ENCODE data around the gene TMF1.

Gene TMF1, protein sequence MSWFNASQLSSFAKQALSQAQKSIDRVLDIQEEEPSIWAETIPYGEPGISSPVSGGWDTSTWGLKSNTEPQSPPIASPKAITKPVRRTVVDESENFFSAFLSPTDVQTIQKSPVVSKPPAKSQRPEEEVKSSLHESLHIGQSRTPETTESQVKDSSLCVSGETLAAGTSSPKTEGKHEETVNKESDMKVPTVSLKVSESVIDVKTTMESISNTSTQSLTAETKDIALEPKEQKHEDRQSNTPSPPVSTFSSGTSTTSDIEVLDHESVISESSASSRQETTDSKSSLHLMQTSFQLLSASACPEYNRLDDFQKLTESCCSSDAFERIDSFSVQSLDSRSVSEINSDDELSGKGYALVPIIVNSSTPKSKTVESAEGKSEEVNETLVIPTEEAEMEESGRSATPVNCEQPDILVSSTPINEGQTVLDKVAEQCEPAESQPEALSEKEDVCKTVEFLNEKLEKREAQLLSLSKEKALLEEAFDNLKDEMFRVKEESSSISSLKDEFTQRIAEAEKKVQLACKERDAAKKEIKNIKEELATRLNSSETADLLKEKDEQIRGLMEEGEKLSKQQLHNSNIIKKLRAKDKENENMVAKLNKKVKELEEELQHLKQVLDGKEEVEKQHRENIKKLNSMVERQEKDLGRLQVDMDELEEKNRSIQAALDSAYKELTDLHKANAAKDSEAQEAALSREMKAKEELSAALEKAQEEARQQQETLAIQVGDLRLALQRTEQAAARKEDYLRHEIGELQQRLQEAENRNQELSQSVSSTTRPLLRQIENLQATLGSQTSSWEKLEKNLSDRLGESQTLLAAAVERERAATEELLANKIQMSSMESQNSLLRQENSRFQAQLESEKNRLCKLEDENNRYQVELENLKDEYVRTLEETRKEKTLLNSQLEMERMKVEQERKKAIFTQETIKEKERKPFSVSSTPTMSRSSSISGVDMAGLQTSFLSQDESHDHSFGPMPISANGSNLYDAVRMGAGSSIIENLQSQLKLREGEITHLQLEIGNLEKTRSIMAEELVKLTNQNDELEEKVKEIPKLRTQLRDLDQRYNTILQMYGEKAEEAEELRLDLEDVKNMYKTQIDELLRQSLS

DNA sequence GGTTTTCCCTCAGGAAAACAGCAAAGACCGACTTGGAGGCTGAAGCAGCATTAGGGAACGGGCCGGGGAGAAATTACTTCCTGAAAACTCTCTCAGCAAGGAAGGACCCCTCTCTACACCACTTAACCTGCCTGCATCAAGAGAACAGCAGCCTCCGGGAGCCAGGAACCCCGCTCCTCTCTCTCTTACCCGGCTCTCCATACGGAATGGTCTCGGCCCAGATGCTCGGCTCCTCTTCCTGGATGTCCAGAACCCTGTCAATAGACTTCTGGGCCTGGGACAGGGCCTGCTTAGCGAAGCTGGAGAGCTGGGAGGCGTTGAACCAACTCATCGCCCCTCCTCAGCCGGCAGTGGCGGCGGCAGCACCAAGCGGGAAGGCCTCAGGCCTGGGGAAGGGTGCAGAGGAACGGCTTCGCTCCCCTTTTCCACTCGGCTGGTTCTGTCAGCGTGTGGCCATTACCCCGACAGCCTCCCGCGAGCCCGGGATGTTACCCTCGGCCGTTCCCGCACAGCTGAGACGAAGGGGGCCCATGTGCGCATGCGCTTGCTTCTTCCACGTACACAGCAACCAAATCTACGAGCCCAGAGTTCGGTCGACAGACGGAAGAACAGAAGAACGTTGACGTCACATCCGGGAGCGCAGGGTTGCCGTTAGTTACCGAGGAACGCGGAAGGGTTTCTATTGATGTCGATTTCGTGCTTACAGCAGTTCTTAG, at the start of gene TMF1:
TSS of gene TMF1 (minus strand) at position 578 of the 716 bp plus-strand sequence. CDS start at position 331, 247 bp downstream.
- peak; percentile 47 for DNase-seq

DNA sequence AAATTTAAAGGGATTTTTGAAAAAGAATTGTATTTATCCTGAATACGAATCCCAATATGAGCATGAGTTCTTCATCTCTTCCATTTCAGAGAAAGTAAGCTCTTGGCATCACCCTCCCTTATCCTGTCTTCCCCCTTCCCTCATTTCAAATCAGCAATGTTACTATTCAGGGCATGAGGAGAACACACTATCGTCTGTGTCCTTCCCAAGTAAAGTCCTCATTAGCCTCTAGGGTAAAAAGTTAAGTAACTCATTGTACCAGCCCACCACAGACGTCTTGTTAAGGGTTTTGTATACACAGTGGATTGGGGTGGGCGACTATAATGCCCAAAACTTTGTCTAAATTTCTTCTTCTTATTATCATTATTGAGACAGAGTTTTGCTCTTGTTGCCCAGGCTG, 47.4 kb upstream of the TMF1 start:
- no peak for DNase-seq

DNA sequence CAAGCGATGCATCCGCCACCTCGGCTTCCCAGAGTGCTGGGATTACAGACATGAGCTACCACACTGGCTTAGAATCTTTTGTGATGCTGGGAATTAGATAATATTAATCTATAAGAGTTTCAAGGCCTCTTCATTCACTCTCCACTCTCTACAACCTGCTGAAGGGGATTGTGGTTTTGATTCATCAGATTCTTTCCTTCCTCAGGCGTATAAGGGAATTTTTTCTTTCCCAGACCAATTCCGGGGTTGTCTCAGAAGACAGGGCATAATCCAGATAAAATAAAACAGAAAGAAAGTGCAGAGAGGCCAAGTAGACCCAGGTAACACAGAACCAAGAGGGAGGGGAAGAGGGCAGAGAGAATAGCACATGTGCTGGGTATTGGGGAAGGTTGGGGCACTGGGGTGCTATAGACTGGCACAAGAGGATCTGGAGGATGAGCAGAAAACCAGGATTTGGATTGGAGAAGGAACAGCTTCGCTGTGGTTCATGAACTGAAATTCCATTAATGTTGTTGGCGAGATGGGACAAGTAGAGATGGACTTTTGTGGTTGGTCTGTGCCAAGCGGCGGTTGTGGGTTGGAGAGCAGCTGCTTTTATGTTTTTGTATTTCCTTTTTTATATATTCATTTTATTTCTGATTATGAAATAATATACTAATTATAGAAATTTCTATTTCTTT, 45.4 kb upstream of the TMF1 start:
- DNase-seq = no peak

DNA sequence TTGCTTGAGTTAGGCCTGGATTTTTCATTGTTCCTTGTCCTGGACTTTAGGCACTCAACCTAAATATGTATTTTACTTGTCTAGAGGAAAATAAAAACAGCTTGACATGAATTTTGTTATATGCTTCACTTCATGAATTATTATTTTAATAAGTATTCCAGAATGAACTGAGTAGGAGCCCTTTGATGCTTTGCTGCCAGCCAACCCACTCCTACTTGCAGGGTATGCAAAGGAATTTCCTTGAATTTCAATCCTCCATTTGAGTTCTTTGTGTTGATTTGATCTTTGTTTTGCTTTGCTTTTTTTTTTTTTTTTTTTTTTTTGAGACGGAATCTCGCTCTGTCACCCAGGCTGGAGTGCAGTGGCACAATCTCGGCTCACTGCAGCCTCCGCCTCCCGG, 44.2 kb upstream of the TMF1 start:
- no peak for DNase-seq

DNA sequence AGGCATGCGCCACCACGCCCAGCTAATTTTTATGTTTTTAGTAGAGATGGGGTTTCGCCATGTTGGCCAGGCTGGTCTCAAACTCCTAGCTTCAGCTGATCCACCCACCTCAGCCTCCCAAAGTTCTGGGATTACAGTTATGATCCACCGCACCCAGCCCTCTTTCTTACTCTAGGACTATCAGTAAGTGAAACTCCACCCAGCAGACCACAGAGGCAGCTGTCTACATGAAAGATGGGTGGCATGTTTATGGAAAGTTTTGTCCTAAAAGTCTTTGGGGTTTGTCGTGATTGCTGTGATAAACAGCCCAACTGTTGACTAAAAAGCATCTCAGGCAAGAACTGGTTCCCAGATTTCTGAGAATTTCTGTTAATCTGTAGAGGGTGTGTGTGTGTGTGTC, 43.5 kb upstream of the TMF1 start:
- DNase-seq = no peak

DNA sequence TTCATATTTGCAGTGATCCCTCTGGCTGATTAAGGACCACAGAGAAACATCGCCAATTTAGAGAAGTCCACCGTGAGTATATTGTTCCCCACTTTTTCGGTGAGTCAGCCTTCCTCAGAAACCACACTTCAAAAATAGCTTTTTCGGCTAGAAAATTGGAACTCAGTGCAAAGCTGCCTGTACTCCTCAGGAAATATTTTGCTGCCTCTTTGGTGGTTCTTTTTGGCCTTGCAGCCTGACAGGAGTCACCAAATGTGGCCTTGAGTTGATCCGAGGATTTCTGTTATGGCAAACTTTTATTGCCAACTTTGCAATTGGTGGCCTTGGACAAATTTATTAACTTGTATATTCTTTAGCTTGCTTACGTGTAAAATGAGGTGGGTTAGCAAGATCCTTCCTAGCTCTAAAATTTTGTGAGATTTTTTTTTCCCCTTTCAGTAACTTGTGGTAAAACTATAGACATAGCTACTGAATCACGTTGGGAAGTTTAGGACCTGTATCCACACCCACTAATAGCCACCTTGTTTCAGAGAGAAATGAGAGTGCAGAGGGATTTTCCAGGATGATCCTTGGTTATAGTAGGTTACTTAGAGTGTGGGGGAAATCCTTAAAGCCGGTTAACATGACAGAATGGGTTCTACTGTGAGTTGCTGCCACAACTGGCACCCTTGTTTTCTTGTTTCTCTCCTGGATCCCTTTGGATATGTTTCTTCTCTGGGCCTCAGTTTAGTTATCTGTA, 42.5 kb upstream of the TMF1 start:
- DNase-seq = no peak

DNA sequence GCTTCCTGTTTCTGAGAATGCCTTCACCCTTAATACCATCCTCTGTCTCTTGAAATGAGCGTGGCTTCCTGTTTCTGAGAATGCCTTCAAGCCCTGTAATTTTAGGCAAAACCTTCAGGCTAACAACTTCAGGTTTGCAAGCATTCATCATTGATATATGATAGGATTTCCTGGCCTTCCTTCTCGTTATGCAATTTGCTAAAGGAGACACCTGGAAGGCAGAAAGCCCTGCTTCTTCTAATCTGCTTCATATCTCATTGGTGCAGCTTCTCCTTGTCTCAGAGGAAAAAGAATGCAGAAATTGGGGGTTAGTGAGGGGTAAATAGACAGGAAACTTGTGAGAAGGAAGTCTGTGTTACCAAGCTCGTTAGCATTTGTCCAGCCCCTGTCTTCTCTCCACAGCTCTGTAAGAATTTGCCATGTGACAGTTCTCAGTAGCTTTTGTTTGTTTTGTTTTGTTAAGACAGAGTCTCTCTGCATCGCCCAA, 39.9 kb upstream of the TMF1 start:
- no peak for DNase-seq

DNA sequence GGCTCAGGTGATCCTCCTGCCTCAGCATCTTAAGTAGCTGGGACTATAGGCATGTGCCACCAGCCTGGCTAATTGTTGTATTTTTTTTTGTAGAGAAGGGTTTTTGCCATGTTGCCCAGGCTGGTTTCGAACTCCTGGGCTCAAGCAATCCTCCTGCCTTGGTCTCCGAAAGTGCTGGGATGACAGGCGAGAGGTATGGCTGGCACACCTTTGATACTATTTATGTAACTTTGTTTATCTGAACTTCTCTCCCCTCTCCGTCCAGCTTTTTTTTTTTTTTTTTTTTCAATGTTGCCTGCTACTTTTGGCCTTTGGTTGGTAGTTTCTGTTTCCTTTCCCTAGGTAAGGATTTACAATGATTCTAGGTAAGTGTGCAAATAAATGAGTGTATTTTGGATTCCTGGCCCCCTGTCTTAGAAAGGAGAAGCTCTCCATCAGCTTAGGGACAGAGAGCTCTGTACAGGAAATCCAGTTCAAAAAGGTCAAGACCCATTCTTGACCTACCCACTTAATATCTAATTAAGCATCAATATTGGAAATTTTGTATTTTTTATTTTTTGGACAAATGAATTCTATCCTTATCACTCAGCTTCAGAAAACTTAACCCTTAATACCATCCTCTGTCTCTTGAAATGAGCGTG, 39.4 kb upstream of the TMF1 start:
- no peak for DNase-seq

DNA sequence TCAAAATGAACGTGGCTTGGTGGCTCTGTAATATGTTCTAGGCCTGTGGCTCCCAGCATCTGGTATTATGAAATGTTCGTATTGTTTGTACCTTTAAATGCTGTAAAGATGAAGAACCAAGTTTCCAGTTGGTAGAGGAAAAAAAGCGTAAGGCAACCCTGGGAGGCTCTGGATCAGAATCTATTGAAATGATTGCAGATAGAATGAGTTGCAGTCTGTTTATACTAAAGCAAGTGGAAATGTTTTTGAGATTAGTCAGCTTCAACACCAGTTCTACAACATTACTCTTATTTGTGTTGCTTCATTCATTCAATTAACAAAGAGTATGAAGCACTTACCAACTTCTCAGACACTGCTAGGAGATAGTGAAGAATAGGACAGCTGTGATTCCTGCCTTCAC, 37.9 kb upstream of the TMF1 start:
- no peak for DNase-seq

DNA sequence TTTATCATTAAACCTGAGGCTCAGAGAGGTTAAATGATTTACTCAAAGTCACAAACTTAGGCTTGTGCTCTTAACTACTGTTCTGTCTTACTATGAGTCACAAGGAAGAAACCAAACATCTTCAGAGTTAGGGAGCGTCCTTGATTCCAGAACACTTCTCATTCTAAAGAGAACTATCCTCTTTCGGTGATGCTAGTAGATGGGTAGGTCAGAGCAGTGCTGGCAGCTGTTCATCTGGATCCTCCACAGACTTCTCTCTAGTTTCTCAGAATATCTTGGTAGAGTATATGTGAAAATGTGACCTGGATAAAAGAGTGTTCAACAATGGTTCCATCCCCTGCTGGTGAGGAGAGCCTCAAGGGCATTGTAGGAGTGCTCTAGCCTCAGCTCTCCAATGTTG, 35.9 kb upstream of the TMF1 start:
- DNase-seq = no peak

DNA sequence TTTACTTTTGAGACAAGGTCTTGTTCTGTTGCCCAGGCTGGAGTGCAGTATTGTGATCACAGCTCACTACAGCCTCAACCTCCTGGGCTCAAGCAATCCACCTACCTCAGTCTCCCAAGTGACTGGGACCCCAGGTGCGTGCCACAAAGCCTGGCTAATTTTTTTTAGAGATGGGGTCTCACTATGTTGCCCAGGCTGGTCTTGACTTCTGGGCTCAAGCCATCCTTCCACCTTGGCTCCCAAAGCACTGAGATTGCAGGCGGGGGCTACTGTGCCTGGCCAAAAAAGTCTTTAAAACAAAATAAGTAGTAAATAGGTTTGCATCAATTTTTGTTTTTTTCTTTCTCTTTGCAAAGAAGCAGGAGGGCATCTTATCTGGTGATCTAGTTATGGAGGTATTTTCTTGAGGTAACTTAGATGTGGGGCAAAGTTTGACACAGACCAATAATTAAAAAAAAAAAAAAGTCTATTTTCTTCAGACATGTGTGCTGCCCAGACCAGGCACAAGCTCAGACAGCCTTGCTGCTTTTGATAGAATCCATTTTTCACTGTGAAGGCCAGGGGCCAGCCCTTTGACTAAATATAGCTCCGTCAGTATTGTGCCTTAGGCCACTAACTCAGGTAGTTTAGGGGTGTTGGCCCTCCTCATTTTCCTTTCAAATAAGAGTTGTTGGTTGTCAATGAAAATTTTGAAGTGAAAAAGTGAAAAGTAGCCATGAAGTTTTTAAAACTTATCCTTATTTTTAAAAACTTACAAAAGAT, 35.1 kb upstream of the TMF1 start:
- DNase-seq = no peak

DNA sequence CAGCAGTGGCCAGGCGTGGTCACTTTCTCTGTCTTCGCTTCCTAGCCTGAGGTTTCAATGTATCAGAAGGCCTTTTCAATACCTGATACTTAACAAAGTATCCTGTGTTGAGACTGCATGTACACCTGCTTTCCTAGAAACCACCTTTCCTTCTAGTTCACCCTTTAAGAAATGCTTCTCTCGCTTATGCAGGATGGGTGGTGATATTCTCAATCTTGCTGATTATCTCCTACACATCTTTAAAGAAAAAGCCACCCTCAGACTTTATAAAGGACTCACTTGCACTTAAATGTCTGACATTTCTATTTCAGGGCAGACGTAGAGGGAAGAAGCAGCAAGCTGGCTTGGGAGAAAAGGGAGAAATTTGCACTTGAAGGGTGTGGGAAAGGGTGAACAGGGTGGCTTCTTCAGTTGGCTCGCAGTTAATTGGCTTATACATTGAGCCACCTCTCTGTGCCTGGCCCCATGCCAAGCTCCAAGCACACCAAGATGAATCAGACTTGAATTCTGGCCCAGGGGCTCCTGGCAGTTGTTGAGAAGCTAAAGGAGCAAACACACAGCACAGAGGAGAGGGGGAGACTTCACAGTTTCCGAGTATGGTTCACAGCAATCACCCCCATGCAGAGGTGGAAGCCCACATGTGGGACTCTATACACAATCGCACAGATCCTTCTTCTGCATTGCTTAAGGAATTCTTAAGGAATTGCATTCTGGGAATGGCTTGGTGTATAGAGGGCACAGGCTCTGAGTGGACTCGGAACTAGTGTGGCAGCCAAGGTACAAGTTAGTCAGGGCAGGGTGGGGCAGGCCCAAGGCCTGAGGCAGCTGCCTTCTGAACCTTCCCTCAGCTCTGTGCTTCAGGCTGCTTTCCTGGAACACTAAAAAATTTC, 33.9 kb upstream of the TMF1 start:
- no peak for DNase-seq

DNA sequence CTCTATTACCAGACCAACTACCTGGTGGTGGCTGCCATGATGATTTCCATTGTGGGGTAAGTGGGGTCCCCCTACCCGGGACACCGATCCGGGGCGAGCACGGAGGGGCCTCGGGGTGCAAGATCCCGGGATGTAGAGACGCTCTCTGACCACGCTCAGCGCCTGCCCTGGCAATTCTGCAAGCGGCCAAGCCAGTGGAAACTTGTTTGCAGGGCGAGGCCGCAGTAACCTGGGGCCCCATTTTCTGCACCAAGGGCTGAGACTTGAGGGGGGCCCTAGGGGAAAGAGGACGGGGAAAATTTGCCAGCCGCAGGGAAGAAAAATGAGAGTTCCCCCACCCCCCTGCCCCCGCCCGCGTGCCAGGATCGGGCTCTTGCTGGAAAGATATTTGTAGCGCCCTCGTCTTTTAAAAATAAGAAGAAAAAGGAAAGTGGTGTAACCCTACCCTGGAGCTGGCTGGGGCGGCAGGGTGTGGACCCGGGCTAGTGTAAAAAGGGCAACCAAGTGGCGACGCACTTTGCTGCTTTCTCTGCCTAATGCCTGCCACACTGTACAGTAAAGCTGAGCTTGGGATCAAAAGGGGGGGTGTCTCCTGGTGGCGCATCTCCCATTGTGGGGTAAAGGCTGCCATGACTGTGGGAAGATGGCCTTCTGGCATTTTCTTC, 33.2 kb upstream of the TMF1 start:
- no peak for DNase-seq

DNA sequence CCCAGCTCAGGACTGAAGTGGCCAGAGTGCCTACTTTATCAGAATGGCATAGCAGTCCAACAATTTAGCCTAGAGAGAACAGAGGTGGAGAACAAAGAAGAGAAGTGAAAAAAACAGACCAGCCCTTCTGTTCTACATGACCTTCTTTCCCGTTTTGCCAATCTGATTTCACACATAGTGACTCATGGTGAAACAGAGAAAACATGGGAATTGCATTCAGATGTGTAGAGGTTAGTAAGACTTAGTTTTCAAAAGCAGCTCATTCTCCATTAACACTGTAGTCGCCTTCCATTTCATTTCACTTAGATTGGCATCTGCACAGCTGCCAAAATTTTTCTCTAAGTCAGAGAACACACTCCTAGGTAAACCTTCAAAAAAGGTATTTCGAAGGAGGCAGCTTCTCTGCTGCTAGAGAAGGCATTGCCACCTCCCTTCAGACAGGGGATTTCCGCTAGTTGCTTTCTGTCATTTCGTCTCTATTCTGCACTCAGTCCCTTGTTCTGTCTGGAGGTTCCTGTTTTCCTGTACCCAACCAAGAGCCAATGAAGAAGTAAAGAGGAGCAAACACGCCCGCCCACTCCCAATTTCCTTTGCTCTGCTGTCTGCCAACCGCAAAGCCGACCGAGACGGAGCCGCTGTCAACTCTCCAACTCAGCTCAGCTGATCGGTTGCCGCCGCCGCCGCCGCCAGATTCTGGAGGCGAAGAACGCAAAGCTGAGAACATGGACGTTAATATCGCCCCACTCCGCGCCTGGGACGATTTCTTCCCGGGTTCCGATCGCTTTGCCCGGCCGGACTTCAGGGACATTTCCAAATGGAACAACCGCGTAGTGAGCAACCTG, 32.4 kb upstream of the TMF1 start, which contains the start of gene ARL6IP5:
TSS of gene ARL6IP5 (plus strand) at position 612 of the 842 bp plus-strand sequence. CDS start at position 723, 111 bp downstream.
- DNase-seq = peak; percentile 24

DNA sequence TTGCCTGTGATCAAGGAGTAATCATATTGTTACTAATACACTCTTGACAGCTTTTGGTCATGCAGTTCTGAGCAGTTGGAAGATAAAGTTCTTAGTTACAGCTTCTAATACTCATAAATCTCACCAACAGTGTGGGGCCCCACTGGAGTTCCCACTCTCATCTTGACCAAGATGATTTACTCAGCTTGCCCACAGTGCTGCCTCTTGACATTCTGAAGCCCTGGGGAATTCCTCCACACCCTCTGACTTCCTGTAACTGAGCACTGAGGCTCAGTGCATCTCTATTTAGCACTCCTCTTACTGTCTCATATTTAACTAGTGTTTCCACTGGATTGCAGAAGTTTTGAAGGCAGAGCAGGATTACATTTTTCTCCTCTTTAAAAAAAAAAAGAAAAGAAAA, 30.7 kb upstream of the TMF1 start:
- no peak for DNase-seq

DNA sequence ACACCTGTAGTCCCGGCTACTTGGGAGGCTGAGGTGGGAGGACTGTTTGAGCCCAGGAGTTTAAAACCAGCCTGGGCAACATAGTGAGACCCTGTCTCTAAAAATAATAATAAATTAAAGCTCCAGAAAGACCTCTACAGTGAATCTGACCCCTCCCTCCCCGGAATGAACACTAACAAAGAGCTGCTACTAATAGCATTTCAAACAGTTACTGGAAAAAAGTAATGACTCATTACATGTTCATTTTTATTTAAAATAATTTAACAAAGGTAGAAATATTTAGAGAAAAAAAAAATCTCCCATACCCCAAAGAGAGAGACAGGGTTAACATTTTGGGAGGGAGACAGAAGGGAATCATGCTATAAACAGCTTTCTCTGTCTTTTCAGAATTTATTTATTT, 30.2 kb upstream of the TMF1 start:
- no peak for DNase-seq

DNA sequence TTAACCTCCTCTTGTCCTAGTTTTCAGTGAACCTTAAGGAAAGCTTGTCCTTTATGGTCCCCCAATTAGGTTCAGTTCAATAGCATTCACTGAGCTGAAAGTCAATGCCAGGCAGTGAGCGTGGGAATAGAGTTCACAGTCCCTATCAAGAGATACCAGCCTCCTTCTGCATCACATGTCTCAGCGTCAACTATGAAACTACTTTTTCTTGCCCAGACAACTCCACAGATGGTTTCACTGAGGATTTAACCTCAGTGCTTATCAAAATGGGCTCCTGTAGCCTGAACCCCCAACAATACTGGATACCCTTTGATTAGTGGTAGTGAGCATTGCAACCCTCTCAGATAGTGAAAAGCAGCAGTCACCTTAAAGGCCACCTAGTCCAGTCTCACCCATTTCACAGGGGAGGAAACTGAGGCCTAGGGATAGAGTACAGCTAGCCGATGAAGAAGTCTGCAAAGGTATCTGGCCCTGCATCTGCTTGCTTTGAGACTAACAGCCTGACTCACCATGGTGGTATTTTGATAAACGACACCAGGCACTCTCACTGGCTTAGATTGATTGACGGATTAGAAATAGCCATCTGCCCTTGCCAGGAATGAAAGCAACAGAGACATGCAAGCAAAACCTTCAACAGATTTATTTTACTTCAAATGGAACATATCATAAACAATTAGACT, 29.6 kb upstream of the TMF1 start:
- no peak for DNase-seq

All from 8988T (cell line).